A673 (cell line): ENCODE results near the gene MATR3. TPM values are rescaled to one million over a fixed set of nuclear protein-coding genes. Genes with fewer than 3 reads are reported as not detected.

Source experiments
- BruUV-seq: library from RNA; stranded (reverse); fragments of 400-500 nt; replicated peaks from 2 replicates; lab custom pipeline; 2021; lab: Mats Ljungman, UMichigan
- CTCF ChIA-PET: fragments of 300-600 bp; sonication (Branson Sonifier 250); formaldehyde crosslinking; loops from one replicate; lab custom pipeline; 2022; ENCODE audit warnings: antibody characterized with exemption; lab: Charles Lee
- POLR2A ChIA-PET: fragments of 300-600 bp; sonication (Branson Sonifier 250); formaldehyde crosslinking; loops from one replicate; lab custom pipeline; 2022; ENCODE audit warnings: antibody characterized with exemption; ENCODE audit not compliant: low non-redundant PET; lab: Charles Lee
- DNase-seq: peaks from one replicate; pipeline ENCODE4 v3.0.0-alpha.2; 2015; ENCODE audit warnings: low spot score
- H3K27ac ChIP-seq: fragments of 200-600 bp; sonication (generic); 2 replicates; pipeline ENCODE4 v1.5.1; 2016; ENCODE audit warnings: mixed run types, low read depth, mild to moderate bottlenecking, mixed read lengths, antibody characterized with exemption, low read length; ENCODE audit not compliant: poor library complexity, severe bottlenecking
- H3K27me3 ChIP-seq: fragments of 200-600 bp; sonication (generic); replicated peaks from 2 replicates; pipeline ENCODE4 v1.6.1; 2017; ENCODE audit warnings: mixed run types, low read depth, mild to moderate bottlenecking, mixed read lengths, antibody characterized with exemption, low read length; ENCODE audit not compliant: insufficient read depth, poor library complexity
- H3K36me3 ChIP-seq: fragments of 200-600 bp; sonication (generic); 2 replicates; pipeline ENCODE4 v1.6.1; 2016; ENCODE audit warnings: mixed run types, mild to moderate bottlenecking, mixed read lengths, antibody characterized with exemption, low read length; ENCODE audit not compliant: insufficient read depth, poor library complexity, severe bottlenecking
- H3K4me1 ChIP-seq: fragments of 200-600 bp; sonication (generic); 2 replicates; pipeline ENCODE4 v1.6.1; 2017; ENCODE audit warnings: mixed run types, mild to moderate bottlenecking, mixed read lengths, antibody characterized with exemption, low read length; ENCODE audit not compliant: insufficient read depth, poor library complexity, severe bottlenecking
- H3K4me3 ChIP-seq: fragments of 200-600 bp; sonication (generic); 2 replicates; pipeline ENCODE4 v1.5.1; 2016; ENCODE audit warnings: low read depth, mixed run types, mild to moderate bottlenecking, mixed read lengths, low read length; ENCODE audit not compliant: poor library complexity, severe bottlenecking
- H3K9me3 ChIP-seq: fragments of 200-600 bp; sonication (generic); 2 replicates; pipeline ENCODE4 v1.6.1; 2016; ENCODE audit warnings: mixed run types, low read depth, mild to moderate bottlenecking, mixed read lengths, antibody characterized with exemption, low read length; ENCODE audit not compliant: poor library complexity, severe bottlenecking
- EZH2 ChIP-seq: fragments of 200-600 bp; sonication (generic); IDR thresholded peaks from 2 replicates; pipeline ENCODE4 v1.6.1; 2017; ENCODE audit warnings: borderline replicate concordance, low read depth, mild to moderate bottlenecking, mixed read lengths, antibody characterized with exemption, low read length; ENCODE audit not compliant: poor library complexity, severe bottlenecking
- intact Hi-C: fragments of 100-400 bp; cut with micrococcal nuclease; formaldehyde crosslinking; loops from one replicate; pipeline ENCODE4 v1.10.0; 2022; ENCODE audit not compliant: unreplicated experiment
- total RNA-seq: library from RNA; stranded (reverse); gene quantifications from 2 replicates; pipeline ENCODE4 v1.2.3, GENCODE V29; 2021
- TF ChIP-seq, protein P1 (sequence below): fragments of 300-800, 200-600 bp; sonication (generic); conservative IDR thresholded peaks from 2 replicates; pipeline ENCODE4 v1.5.1; 2017; ENCODE audit warnings: low read depth, mild to moderate bottlenecking, antibody characterized with exemption, low read length, moderate library complexity, mixed read lengths

The MATR3 gene
- total RNA-seq, 1 experiment from 2014 or later: 286 TPM

GRCh38 chr5:139263946-139264345 is 29.6 kb upstream of the MATR3 start:
- CTCF ChIA-PET: no interaction called here
- H3K9me3 ChIP-seq: no peaks in the 10 kb centered on the region
- no peak overlapping the region for H3K4me3 ChIP-seq
- intact Hi-C loops: loop anchor here (2.0 to 10.0 kb wide), 5 partner anchors 127 to 623 kb away; partner anchors contain the start of gene CTNNA1
- H3K36me3 ChIP-seq: no peaks in the 10 kb centered on the region
- no peak overlapping the region for H3K27ac ChIP-seq
- POLR2A ChIA-PET: no interaction called here
- no peaks in the 10 kb centered on the region for H3K4me1 ChIP-seq
- no peak for DNase-seq
- H3K27me3 ChIP-seq: no peaks in the 10 kb centered on the region
- no peak for TF ChIP-seq EZH2
- TF ChIP-seq, protein P1, sequence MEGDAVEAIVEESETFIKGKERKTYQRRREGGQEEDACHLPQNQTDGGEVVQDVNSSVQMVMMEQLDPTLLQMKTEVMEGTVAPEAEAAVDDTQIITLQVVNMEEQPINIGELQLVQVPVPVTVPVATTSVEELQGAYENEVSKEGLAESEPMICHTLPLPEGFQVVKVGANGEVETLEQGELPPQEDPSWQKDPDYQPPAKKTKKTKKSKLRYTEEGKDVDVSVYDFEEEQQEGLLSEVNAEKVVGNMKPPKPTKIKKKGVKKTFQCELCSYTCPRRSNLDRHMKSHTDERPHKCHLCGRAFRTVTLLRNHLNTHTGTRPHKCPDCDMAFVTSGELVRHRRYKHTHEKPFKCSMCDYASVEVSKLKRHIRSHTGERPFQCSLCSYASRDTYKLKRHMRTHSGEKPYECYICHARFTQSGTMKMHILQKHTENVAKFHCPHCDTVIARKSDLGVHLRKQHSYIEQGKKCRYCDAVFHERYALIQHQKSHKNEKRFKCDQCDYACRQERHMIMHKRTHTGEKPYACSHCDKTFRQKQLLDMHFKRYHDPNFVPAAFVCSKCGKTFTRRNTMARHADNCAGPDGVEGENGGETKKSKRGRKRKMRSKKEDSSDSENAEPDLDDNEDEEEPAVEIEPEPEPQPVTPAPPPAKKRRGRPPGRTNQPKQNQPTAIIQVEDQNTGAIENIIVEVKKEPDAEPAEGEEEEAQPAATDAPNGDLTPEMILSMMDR: no peak
- no TSS peak for BruUV-seq

- Histone ChIP-seq H3K27ac (no peak overlapping the region), H3K4me3 (no peak overlapping the region), H3K9me3 (no peaks in the 10 kb centered on the region), H3K36me3 (no peaks in the 10 kb centered on the region), H3K27me3 (no peaks in the 10 kb centered on the region), H3K4me1 (no peaks in the 10 kb centered on the region)
- POLR2A ChIA-PET: no interaction called here
- TF ChIP-seq EZH2: no peak
- TF ChIP-seq, protein P1: no peak
- intact Hi-C loops: loop anchor here (10.0 kb wide), 1 partner anchor 440 kb away; no protein-coding TSS in a partner anchor
- CTCF ChIA-PET: no interaction called here
- DNase-seq: no peak
- no TSS peak for BruUV-seq
These were observed 28.5 kb upstream of the MATR3 start for GRCh38 chr5:139265001-139265400.

- no peak overlapping the region for H3K27ac ChIP-seq
- H3K36me3 ChIP-seq: no peaks in the 10 kb centered on the region
- no peaks in the 10 kb centered on the region for H3K4me1 ChIP-seq
- ChIA-PET POLR2A (no interaction called here), CTCF (no interaction called here)
- H3K27me3 ChIP-seq: no peaks in the 10 kb centered on the region
- no peak for TF ChIP-seq EZH2
- TF ChIP-seq, protein P1: no peak
- intact Hi-C loops: loop anchor here (10.0 kb wide), 1 partner anchor 441 kb away; no protein-coding TSS in a partner anchor
- H3K9me3 ChIP-seq: no peaks in the 10 kb centered on the region
- H3K4me3 ChIP-seq: no peak overlapping the region
- no TSS peak for BruUV-seq
- DNase-seq: no peak
These were observed 27.3 kb upstream of the MATR3 start for GRCh38 chr5:139266236-139266635.
